ENCODE results near the gene GNB1L.

GNB1L gene

GRCh38 chr22:19733755-19734154, 120.9 kb downstream of the GNB1L start:
- DNase-seq (ENCODE audit: low spot score): no peak

Data from HuH-7.5 (cell line).